BLaER1 treated with 17β-estradiol and CSF1 and Interleukin-3, amounts not matched to agents 10 nM and 100 nM (cell line): ENCODE data around the gene UPF3A.

Experiments
- H3K27ac ChIP-seq, 11 experiments: shearing (Covaris generic); formaldehyde crosslinking; 2 replicates each; pipeline ENCODE4 v1.8.1; 2022
- H3K27me3 ChIP-seq, 11 experiments: shearing (Covaris generic); formaldehyde crosslinking; 2 replicates each; pipeline ENCODE4 v1.8.1; 2022
- H3K36me3 ChIP-seq, 11 experiments: shearing (Covaris generic); formaldehyde crosslinking; 2 replicates each; pipeline ENCODE4 v1.8.1; 2022
- H3K4me1 ChIP-seq, 10 experiments: shearing (Covaris generic); formaldehyde crosslinking; 2 replicates each; pipeline ENCODE4 v1.8.1; 2022
- H3K4me2 ChIP-seq, 11 experiments: shearing (Covaris generic); formaldehyde crosslinking; 2 replicates each; pipeline ENCODE4 v1.8.1; 2022
- H3K4me3 ChIP-seq, 10 experiments: shearing (Covaris generic); formaldehyde crosslinking; 2 replicates each; pipeline ENCODE4 v1.8.1; 2022
- H3K9ac ChIP-seq, 11 experiments: shearing (Covaris generic); formaldehyde crosslinking; 2 replicates each; pipeline ENCODE4 v1.8.1; 2022
- H3K9me3 ChIP-seq, 11 experiments: shearing (Covaris generic); formaldehyde crosslinking; replicated peaks in 1 of 11; 2 replicates each; pipeline ENCODE4 v1.8.1; 2022
- H4K20me1 ChIP-seq, 11 experiments: shearing (Covaris generic); formaldehyde crosslinking; 2 replicates each; pipeline ENCODE4 v1.8.1; 2022
- Cebpa-rat ChIP-seq, 11 experiments: shearing (Covaris generic); IDR thresholded peaks; 2 replicates each; pipeline ENCODE4 v1.8.1; 2022

UPF3A gene

GRCh38 chr13:114283576-114283975, 2.2 kb downstream of the UPF3A start:
- H3K4me3 ChIP-seq, result peak overlapping the region in 3 of 10 experiments; percentile 6 to 79 (median 23); a peak in 1 of 20 replicates
- peak overlapping the region in 8 of 11 experiments; percentile 1 to 100 (median 53); a peak in 7 of 22 replicates for H3K9ac ChIP-seq

GRCh38 chr13:114284680-114285079, 3.3 kb downstream of the UPF3A start:
- Histone ChIP-seq H3K27me3 (no peaks in the 10 kb centered on the region), H3K4me3 (no peak overlapping the region), H4K20me1 (peaks cover 0 to 43% (median 24%) of the 10 kb centered on the region in 11 experiments; a peak in 16 of 22 replicates), H3K9me3 (no peaks in the 10 kb centered on the region), H3K4me1 (peaks cover 22 to 34% (median 28%) of the 10 kb centered on the region in 10 experiments), H3K27ac (no peak overlapping the region), H3K4me2 (no peak overlapping the region), H3K9ac (no peak overlapping the region), H3K36me3 (peaks cover 46 to 64% (median 59%) of the 10 kb centered on the region in 11 experiments)
- TF ChIP-seq Cebpa-rat (IDR thresholded peaks at IDR 0.05), result no peak

More at GRCh38 chr13:114283576-114283975, 2.2 kb downstream of the UPF3A start:
- Histone ChIP-seq H3K9me3 (no peaks in the 10 kb centered on the region), H3K4me1 (peaks cover 29 to 45% (median 37%) of the 10 kb centered on the region in 10 experiments), H3K27ac (peak overlapping the region in 1 of 11 experiments; percentile 32; a peak in 1 of 22 replicates), H3K27me3 (no peaks in the 10 kb centered on the region), H3K36me3 (peaks cover 35 to 57% (median 51%) of the 10 kb centered on the region in 11 experiments), H4K20me1 (peaks cover 0 to 32% (median 20%) of the 10 kb centered on the region in 11 experiments; a peak in 14 of 22 replicates), H3K4me2 (peak overlapping the region in 10 of 11 experiments; percentile 2 to 96 (median 88); a peak in 17 of 22 replicates)
- TF ChIP-seq Cebpa-rat (IDR thresholded peaks at IDR 0.05), result no peak

GRCh38 chr13:114285166-114285808, 3.9 kb downstream of the UPF3A start:
- Histone ChIP-seq H3K27me3 (no peaks in the 10 kb centered on the region), H3K27ac (no peak overlapping the region), H4K20me1 (peaks cover 3 to 49% (median 30%) of the 10 kb centered on the region in 11 experiments; a peak in 18 of 22 replicates), H3K4me3 (no peak overlapping the region), H3K4me1 (peaks cover 21 to 31% (median 27%) of the 10 kb centered on the region in 10 experiments), H3K9ac (no peak overlapping the region), H3K9me3 (no peaks in the 10 kb centered on the region), H3K4me2 (no peak overlapping the region), H3K36me3 (peaks cover 53 to 70% (median 65%) of the 10 kb centered on the region in 11 experiments)
- no peak for TF ChIP-seq Cebpa-rat (IDR thresholded peaks at IDR 0.05)

- Histone ChIP-seq H3K9me3 (no peaks in the 10 kb centered on the region), H3K4me2 (no peak overlapping the region), H3K27ac (no peak overlapping the region), H3K36me3 (peaks cover 66 to 85% (median 81%) of the 10 kb centered on the region in 11 experiments), H4K20me1 (peaks cover 7 to 56% (median 35%) of the 10 kb centered on the region in 11 experiments; a peak in 18 of 22 replicates), H3K4me3 (no peak overlapping the region), H3K4me1 (peaks cover 17 to 28% (median 23%) of the 10 kb centered on the region in 10 experiments), H3K9ac (no peak overlapping the region), H3K27me3 (no peaks in the 10 kb centered on the region)
- TF ChIP-seq Cebpa-rat (IDR thresholded peaks at IDR 0.05), result no peak
These were observed 5.4 kb downstream of the UPF3A start for GRCh38 chr13:114286808-114287207.

GRCh38 chr13:114288157-114288591, 6.8 kb downstream of the UPF3A start:
- H3K4me3 ChIP-seq, result no peak overlapping the region
- no peaks in the 10 kb centered on the region for H3K9me3 ChIP-seq
- no peak overlapping the region for H3K27ac ChIP-seq
- peaks cover 80 to 98% (median 94%) of the 10 kb centered on the region in 11 experiments for H3K36me3 ChIP-seq
- TF ChIP-seq Cebpa-rat (IDR thresholded peaks at IDR 0.05), result no peak
- H3K9ac ChIP-seq, result no peak overlapping the region
- peaks cover 12 to 22% (median 18%) of the 10 kb centered on the region in 10 experiments for H3K4me1 ChIP-seq
- H4K20me1 ChIP-seq, result peaks cover 7 to 53% (median 31%) of the 10 kb centered on the region in 11 experiments; a peak in 18 of 22 replicates
- no peak overlapping the region for H3K4me2 ChIP-seq
- H3K27me3 ChIP-seq, result no peaks in the 10 kb centered on the region

GRCh38 chr13:114296448-114296847, 15.0 kb downstream of the UPF3A start:
- peaks cover 52 to 88% (median 82%) of the 10 kb centered on the region in 11 experiments for H3K36me3 ChIP-seq
- TF ChIP-seq Cebpa-rat (IDR thresholded peaks at IDR 0.05), result no peak

GRCh38 chr13:114296902-114297301, 15.5 kb downstream of the UPF3A start:
- Histone ChIP-seq H3K4me3 (no peak overlapping the region), H3K27me3 (no peaks in the 10 kb centered on the region), H3K36me3 (peaks cover 52 to 88% (median 82%) of the 10 kb centered on the region in 11 experiments), H3K4me2 (peak overlapping the region in 3 of 11 experiments; percentile 73 to 88 (median 80); a peak in 1 of 22 replicates), H4K20me1 (peaks cover 0 to 26% (median 9%) of the 10 kb centered on the region in 11 experiments; a peak in 13 of 22 replicates), H3K9ac (no peak overlapping the region), H3K9me3 (no peaks in the 10 kb centered on the region), H3K4me1 (peaks cover 29 to 40% (median 35%) of the 10 kb centered on the region in 10 experiments), H3K27ac (0 out of 22 replicates have a peak overlapping the region, but pooled peaks of 2 of the 11 experiments have one; percentile 72 to 85)
- no peak for TF ChIP-seq Cebpa-rat (IDR thresholded peaks at IDR 0.05)

More at GRCh38 chr13:114296448-114296847, 15.0 kb downstream of the UPF3A start:
- peaks cover 0 to 26% (median 9%) of the 10 kb centered on the region in 11 experiments; a peak in 13 of 22 replicates for H4K20me1 ChIP-seq
- H3K4me2 ChIP-seq, result peak overlapping the region in 8 of 11 experiments; percentile 67 to 88 (median 80); a peak in 10 of 22 replicates
- H3K27ac ChIP-seq, result peak overlapping the region in 3 of 11 experiments; percentile 72 to 86 (median 85); a peak in 3 of 22 replicates
- H3K9me3 ChIP-seq, result no peaks in the 10 kb centered on the region
- H3K4me1 ChIP-seq, result peaks cover 29 to 40% (median 35%) of the 10 kb centered on the region in 10 experiments
- no peak overlapping the region for H3K9ac ChIP-seq
- H3K4me3 ChIP-seq, result no peak overlapping the region
- no peaks in the 10 kb centered on the region for H3K27me3 ChIP-seq

GRCh38 chr13:114298866-114299265, 17.5 kb downstream of the UPF3A start:
- H3K4me3 ChIP-seq, result no peak overlapping the region
- no peak overlapping the region for H3K4me2 ChIP-seq
- peaks cover 24 to 33% (median 31%) of the 10 kb centered on the region in 10 experiments for H3K4me1 ChIP-seq
- no peak overlapping the region for H3K27ac ChIP-seq
- H4K20me1 ChIP-seq, result peaks cover 0 to 26% (median 9%) of the 10 kb centered on the region in 11 experiments; a peak in 13 of 22 replicates
- no peaks in the 10 kb centered on the region for H3K9me3 ChIP-seq
- H3K27me3 ChIP-seq, result no peaks in the 10 kb centered on the region
- TF ChIP-seq Cebpa-rat (IDR thresholded peaks at IDR 0.05), result no peak
- no peak overlapping the region for H3K9ac ChIP-seq
- peaks cover 52 to 88% (median 82%) of the 10 kb centered on the region in 11 experiments for H3K36me3 ChIP-seq
